ENCODE measurements around the gene SSC5D.

GRCh38 chr19:55530996-55531395 is 42.8 kb downstream of the SSC5D start:
- TF ChIP-seq CTCF (IDR thresholded peaks at IDR 0.05) (no peak), POLR2A (IDR thresholded peaks at IDR 0.05) (no peak)
